K562 (cell line): ENCODE measurements around the gene HMG20B. TPM values are rescaled to one million over a fixed set of nuclear protein-coding genes. Genes with fewer than 3 reads are reported as not detected.
A peak's percentile ranks its signal among the peaks of the same experiment; 100 is the strongest.

ENCODE experiments used
- ATAC-seq: fragments of 200-7000 bp; cut with Tn5 transposase; 3 replicates; pipeline ENCODE4 v1.9.1; 2020; ENCODE audit warnings: moderate library complexity
- BruUV-seq: library from RNA; stranded (reverse); fragments of 400-500 nt; replicated peaks from 2 replicates; lab custom pipeline; 2021; lab: Mats Ljungman, UMichigan
- CTCF ChIA-PET: fragments of 300-600 bp; formaldehyde crosslinking; extraction: SDS; loops from one replicate; lab custom pipeline; 2021; ENCODE audit warnings: low intra/inter-chr PET ratio; lab: Yijun Ruan, JAX
- POLR2A ChIA-PET: fragments of 300-600, 350-650 bp; sonication (Branson Sonifier 250); formaldehyde crosslinking; extraction: SDS; loops from one replicate; lab custom pipeline; 2021; ENCODE audit warnings: antibody characterized with exemption, inconsistent platforms; lab: Yijun Ruan, JAX
- DNase-seq, 4 experiments: peaks; one replicate each; pipeline versions ENCODE4 v3.0.0 to v3.0.0-alpha.2; 2011 to 2018; ENCODE audit warnings: low spot score in 3 of 4, mixed read lengths in 3 of 4; ENCODE audit errors: extremely low read depth in 1 of 4
- FAIRE-seq: peaks from 2 replicates; lab custom pipeline; 2011; peaks lifted over from hg19 to GRCh38; lab: Jason Lieb, UNC
- H2AFZ ChIP-seq: 2 replicates; pipeline ENCODE4 v1.6.0; 2011; ENCODE audit warnings: low read depth, low read length, control low read depth, inconsistent platforms
- H3K27ac ChIP-seq: fragments of 200-600 bp; 3 replicates; pipeline ENCODE4 v1.8.0; 2011; ENCODE audit warnings: low read depth, mild to moderate bottlenecking, control low read depth, inconsistent platforms, low read length, moderate library complexity, mixed read lengths; ENCODE audit errors: extremely low read depth
- H3K27me3 ChIP-seq, 2 experiments: fragments of 300-600 bp in 1 of 2; 2 replicates in 1 of 2; 3 replicates in 1 of 2; pipeline versions ENCODE4 v1.6.0 to v1.8.0; 2011; ENCODE audit warnings: inconsistent platforms in 2 of 2, low read length in 2 of 2, mild to moderate bottlenecking in 1 of 2, mixed read lengths in 1 of 2, moderate library complexity in 1 of 2; ENCODE audit not compliant: control insufficient read depth in 2 of 2, insufficient read depth in 2 of 2
- H3K36me3 ChIP-seq: fragments of 300-600 bp; 3 replicates; pipeline ENCODE4 v1.8.0; 2011; ENCODE audit warnings: mild to moderate bottlenecking, low read length, inconsistent platforms; ENCODE audit not compliant: control insufficient read depth, insufficient read depth
- H3K4me1 ChIP-seq, 2 experiments: fragments of 200-600 bp in 1 of 2; replicated peaks in 1 of 2; 2 replicates in 1 of 2; 3 replicates in 1 of 2; pipeline versions ENCODE4 v1.5.1 to v1.8.0; 2011; ENCODE audit warnings: inconsistent platforms in 2 of 2, low read length in 2 of 2, mild to moderate bottlenecking in 1 of 2, mixed read lengths in 1 of 2, moderate library complexity in 1 of 2; ENCODE audit not compliant: control insufficient read depth in 2 of 2, insufficient read depth in 2 of 2
- H3K4me2 ChIP-seq: 2 replicates; pipeline ENCODE4 v1.6.1; 2011; ENCODE audit warnings: low read length, control low read depth, inconsistent platforms, mixed read lengths; ENCODE audit not compliant: insufficient read depth
- H3K4me3 ChIP-seq: fragments of 200-600 bp; sonication (generic), shearing (Covaris generic); 2 replicates; pipeline ENCODE4 v1.5.1; 2016; ENCODE audit warnings: control low read depth, inconsistent platforms
- H3K79me2 ChIP-seq: fragments of 200-600 bp; 3 replicates; pipeline ENCODE4 v1.8.0; 2011; ENCODE audit warnings: low read length, inconsistent platforms; ENCODE audit not compliant: control insufficient read depth, insufficient read depth
- H3K9ac ChIP-seq, 2 experiments: 2 replicates each; pipeline versions ENCODE4 v1.6.0 to v1.6.1; 2011; ENCODE audit warnings: low read depth in 2 of 2, low read length in 2 of 2, control low read depth in 1 of 2, inconsistent platforms in 1 of 2, mild to moderate bottlenecking in 1 of 2, mixed read lengths in 1 of 2; ENCODE audit not compliant: insufficient read depth in 1 of 2
- H3K9me1 ChIP-seq: one replicate; pipeline ENCODE4 v1.6.0; 2011; ENCODE audit warnings: inconsistent platforms, mild to moderate bottlenecking, low read length, moderate library complexity; ENCODE audit not compliant: control insufficient read depth, insufficient read depth
- H3K9me3 ChIP-seq: replicated peaks from 2 replicates; pipeline ENCODE4 v1.5.1; 2011; ENCODE audit warnings: low read depth, low read length, inconsistent platforms; ENCODE audit not compliant: control insufficient read depth, insufficient read depth
- H4K20me1 ChIP-seq: replicated peaks from 2 replicates; pipeline ENCODE4 v1.6.1; 2011; ENCODE audit warnings: low read length, inconsistent platforms, mixed read lengths; ENCODE audit not compliant: control insufficient read depth, insufficient read depth
- FOSL1 ChIP-seq: fragments of 200-800 bp; sonication (Bioruptor generic); conservative IDR thresholded peaks from 2 replicates; pipeline ENCODE4 v1.6.1; 2016; ENCODE audit warnings: missing genetic modification characterization, missing compliant biosample characterization
- HNRNPH1 ChIP-seq: fragments of 200-400 bp; formaldehyde crosslinking; optimal IDR thresholded peaks from 2 replicates; pipeline ENCODE3; 2017; ENCODE audit warnings: low read depth, mild to moderate bottlenecking, low read length, moderate library complexity
- POLR2A ChIP-seq: fragments of 450-650 bp; conservative IDR thresholded peaks from 2 replicates; pipeline ENCODE4 v1.6.1; 2016
- POLR2AphosphoS5 ChIP-seq: IDR thresholded peaks from 2 replicates; pipeline ENCODE4 v1.6.1; 2011; ENCODE audit warnings: mild to moderate bottlenecking, low read depth, low read length, moderate library complexity; ENCODE audit not compliant: control insufficient read depth, insufficient read depth
- SUPT5H ChIP-seq: fragments of 450-650 bp; IDR thresholded peaks from 2 replicates; pipeline ENCODE4 v1.6.1; 2016
- WGBS: fragments of 100-300 bp; shearing (Covaris generic); methylation state at CpG from one replicate; pipeline ENCODE4 v1.1.6; 2016; ENCODE audit warnings: low coverage, mixed read lengths; ENCODE audit not compliant: insufficient coverage; ENCODE audit errors: missing lambda C conversion rate; 5-methylcytosine and 5-hydroxymethylcytosine counted together
- in situ Hi-C: fragments of 300-500 bp; cut with MboI; formaldehyde crosslinking; loops from 4 replicates; pipeline ENCODE4 v1.15.0; 2018; ENCODE audit warnings: inconsistent platforms, mixed read lengths
- intact Hi-C: fragments of 100-400 bp; cut with micrococcal nuclease; formaldehyde crosslinking; loops from 2 replicates; pipeline ENCODE4 v1.14.2; 2022
- polyA plus RNA-seq, 8 experiments: library from polyadenylated mRNA; depleted of rRNA in 4 of 8; stranded (reverse) in 5 of 8; unstranded in 3 of 8; fragments of >200 nt; fragmentation: Nextera tagmentation in 2 of 8; fragmentation: Illumina TruSeq in 1 of 8; extraction: Ambion mirVana in 2 of 8; extraction: Trizol in 1 of 8; gene quantifications; 2 replicates each; pipeline versions ENCODE4 v1.2.1 to v1.2.3, GENCODE V29; 2011 to 2014; ENCODE audit warnings: inconsistent platforms in 1 of 8, missing spikeins in 1 of 8
- total RNA-seq, 7 experiments: library from RNA; depleted of rRNA in 6 of 7; stranded (reverse); fragments of >200 nt in 6 of 7; fragmentation: Illumina TruSeq in 2 of 7; extraction: Trizol in 2 of 7; gene quantifications; 2 replicates each; pipeline versions ENCODE4 v1.2.1 to v1.2.3, GENCODE V29; 2011 to 2021; ENCODE audit warnings: low replicate concordance in 1 of 7

Gene HMG20B
- total and polyA plus RNA-seq, 9 of the 15 experiments (the other 6 are each of a cell fraction or from before 2014, with no cell fraction given), result 0.35 to 172 (median 38.6) TPM

DNA sequence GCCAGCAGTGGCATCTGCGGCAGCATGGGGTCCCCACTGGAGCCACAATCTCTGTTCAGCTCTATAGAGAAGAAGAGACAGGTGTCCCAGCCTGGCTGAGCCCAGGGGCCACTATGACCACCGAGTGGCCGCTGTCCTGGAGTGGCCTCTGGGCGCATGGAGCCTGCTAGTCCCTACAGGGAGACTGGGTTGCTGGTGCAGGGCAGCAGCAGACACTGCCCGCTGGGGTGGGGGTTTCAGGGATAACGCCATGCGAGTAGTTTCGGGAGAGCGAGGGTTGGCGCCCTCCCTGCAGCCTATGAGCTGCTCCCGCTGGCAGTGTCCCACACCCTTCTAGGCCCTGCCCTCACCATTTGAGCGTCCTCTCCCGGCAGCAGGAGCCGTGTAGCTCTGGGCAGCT is 44.7 kb upstream of the HMG20B start:
- H3K9ac ChIP-seq, result no peak overlapping the region; a peak in 1 of 4 replicates
- intact Hi-C loops, result no loop called here
- no peak for ATAC-seq
- TF ChIP-seq POLR2AphosphoS5, result 0 out of 2 replicates have a peak, but pooled peaks have one; percentile 22
- TF ChIP-seq HNRNPH1, result no peak
- TF ChIP-seq, all 486 proteins: peak for 1
- H3K79me2 ChIP-seq, result peaks cover 7% of the 10 kb centered on the region; the same call in 2 of the 3 replicates
- ChIA-PET CTCF (no interaction called here), POLR2A (interaction anchor here (0.6 to 1.8 kb wide), 5 partner anchors 8 to 1113 kb away, joined by 3 to 6 read pairs (median 3); no protein-coding TSS in a partner anchor)
- no peak overlapping the region for H3K4me3 ChIP-seq
- H2AFZ ChIP-seq, result no peak overlapping the region
- DNase-seq (no peak), FAIRE-seq (no peak)
- no peaks in the 10 kb centered on the region for H3K27me3 ChIP-seq
- peaks cover 0 to 40% of the 10 kb centered on the region in 2 experiments; a peak in 2 of 5 replicates for H3K4me1 ChIP-seq
- H3K4me2 ChIP-seq, result no peak overlapping the region
- no peaks in the 10 kb centered on the region for H3K9me3 ChIP-seq
- WGBS, result 96% methylated on average over 13 of the region's 14 CpGs
- no peak overlapping the region for H3K27ac ChIP-seq
- in situ Hi-C loops, result no loop called here
- no TSS peak for BruUV-seq
- peaks cover 70% of the 10 kb centered on the region; the same call in 1 of the 3 replicates for H3K36me3 ChIP-seq
- peaks cover 2% of the 10 kb centered on the region for H3K9me1 ChIP-seq
- H4K20me1 ChIP-seq, result peaks cover 7% of the 10 kb centered on the region; the same call in 1 of the 2 replicates

DNA sequence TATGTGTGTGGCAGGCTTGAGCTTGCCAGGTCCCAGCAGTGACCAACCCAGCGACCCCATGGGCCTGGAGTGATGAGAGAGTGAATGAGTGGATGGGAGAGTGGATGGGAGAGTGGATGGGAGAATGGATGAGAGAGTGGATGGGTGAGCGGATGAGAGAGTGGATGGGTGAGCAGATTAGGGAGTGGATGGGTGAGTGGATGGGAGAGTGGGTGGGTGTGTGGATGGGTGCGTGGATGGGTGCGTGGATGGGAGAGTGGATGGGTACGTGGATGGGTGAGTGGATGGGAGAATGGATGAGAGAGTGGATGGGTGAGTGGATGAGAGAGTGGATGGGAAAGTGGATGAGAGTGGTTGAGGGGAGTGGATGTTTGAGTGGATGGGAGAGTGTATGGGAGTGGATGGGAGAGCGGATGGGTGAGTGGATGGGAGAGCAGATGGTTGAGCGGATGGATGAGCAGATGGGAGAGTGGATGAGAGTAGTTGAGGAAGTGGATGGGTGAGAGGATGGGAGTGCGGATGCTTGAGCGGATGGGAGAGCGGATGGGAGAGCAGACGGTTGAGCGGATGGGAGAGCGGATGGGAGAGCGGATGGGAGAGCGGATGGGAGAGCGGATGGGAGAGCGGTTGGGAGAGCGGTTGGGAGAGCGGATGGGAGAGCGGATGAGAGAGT is 44.1 kb upstream of the HMG20B start:
- ATAC-seq (no peak), DNase-seq (no peak), FAIRE-seq (no peak)
- H3K36me3 ChIP-seq, result peaks cover 70% of the 10 kb centered on the region; the same call in 2 of the 3 replicates
- intact Hi-C loops (no loop called here), in situ Hi-C loops (no loop called here)
- ChIA-PET POLR2A (interaction anchor here (0.6 to 1.8 kb wide), 2 partner anchors 13 to 1113 kb away, joined by 3 to 6 read pairs; no protein-coding TSS in a partner anchor), CTCF (no interaction called here)
- no peaks in the 10 kb centered on the region for H3K9me3 ChIP-seq
- 83% methylated on average over 6 of the region's 20 CpGs for WGBS
- no TSS peak for BruUV-seq
- no peak overlapping the region for H3K4me2 ChIP-seq
- H3K79me2 ChIP-seq, result peaks cover 2% of the 10 kb centered on the region; the same call in 2 of the 3 replicates
- H3K27me3 ChIP-seq, result no peaks in the 10 kb centered on the region
- H3K9ac ChIP-seq, result no peak overlapping the region
- no peak overlapping the region for H3K4me3 ChIP-seq
- H4K20me1 ChIP-seq, result peaks cover 7% of the 10 kb centered on the region; the same call in 1 of the 2 replicates
- no peak overlapping the region for H3K27ac ChIP-seq
- peaks cover 0 to 37% of the 10 kb centered on the region in 2 experiments; a peak in 2 of 5 replicates for H3K4me1 ChIP-seq
- TF ChIP-seq POLR2A (0 out of 2 replicates have a peak, but pooled peaks have one; percentile 33), FOSL1 (tag) (no peak), SUPT5H (0 out of 2 replicates have a peak, but pooled peaks have one; percentile 47)
- peaks cover 2% of the 10 kb centered on the region for H3K9me1 ChIP-seq
- H2AFZ ChIP-seq, result no peak overlapping the region
